GM18870 (cell line): ENCODE results near the gene FNBP1.
"Not testable (repeated sequence)": the region's sequence is repeated elsewhere in the genome, so short reads cannot be mapped to it uniquely, and the experiment has no call there.

Experiments
- ATAC-seq: cut with Tn5 transposase; IDR thresholded peaks from one replicate; pipeline ENCODE4 v1.9.1; 2021; ENCODE audit warnings: moderate library complexity; ENCODE audit not compliant: unreplicated experiment

Gene FNBP1

DNA sequence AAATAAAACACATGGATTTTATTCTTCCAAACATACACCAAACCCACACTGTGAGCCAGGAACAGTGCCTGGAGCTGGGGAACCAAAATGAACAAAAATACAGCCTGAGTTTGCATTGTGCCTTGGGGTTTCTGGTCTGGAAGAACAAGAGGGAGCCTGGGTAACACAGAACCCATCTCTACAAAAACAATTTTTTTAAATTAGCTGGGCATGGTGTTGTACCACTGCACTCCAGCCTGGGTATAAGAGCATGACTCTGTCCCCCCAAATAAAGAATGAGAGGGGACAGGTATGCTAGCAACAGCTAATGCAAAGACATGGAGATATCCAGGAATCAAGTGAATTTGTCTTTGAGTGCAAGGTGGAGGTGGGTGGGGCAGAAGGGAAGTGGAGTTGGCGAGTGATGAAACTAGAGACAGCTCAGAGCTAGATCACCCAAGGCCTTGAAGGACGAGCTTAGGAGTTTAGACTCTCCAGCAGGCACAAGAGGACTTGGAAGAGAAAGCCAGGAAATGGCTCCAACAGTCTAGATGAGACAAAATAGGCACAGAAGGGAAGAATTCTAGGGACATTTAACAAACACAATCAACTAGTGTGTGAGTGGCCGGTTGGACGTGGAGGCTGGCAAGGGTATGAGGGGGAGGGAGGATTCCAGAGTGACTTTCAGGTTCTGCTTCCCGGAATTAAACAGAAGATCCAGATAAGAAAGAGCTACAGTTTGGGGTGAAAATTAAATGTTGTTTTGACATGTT lies 47.4 kb downstream of the FNBP1 start:
- ATAC-seq = no peak

DNA sequence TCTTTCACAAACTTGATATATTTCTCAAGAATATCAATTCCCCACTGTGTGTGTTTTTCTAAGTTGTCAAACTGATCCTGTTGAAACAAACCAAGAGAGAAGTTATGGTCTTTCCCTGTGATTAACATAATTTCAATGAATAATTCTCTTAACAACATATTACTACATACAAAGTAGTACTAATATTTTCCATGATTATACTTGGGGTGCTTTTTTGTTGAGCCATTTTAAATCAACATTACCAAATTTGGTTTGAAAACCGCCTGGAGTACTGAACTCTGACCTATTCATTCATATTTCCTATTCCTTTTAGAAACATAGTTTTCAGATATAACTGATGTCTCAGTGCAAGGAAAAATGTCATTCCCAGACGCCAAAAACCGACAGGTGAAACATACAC lies 48.1 kb downstream of the FNBP1 start:
- ATAC-seq = no peak

DNA sequence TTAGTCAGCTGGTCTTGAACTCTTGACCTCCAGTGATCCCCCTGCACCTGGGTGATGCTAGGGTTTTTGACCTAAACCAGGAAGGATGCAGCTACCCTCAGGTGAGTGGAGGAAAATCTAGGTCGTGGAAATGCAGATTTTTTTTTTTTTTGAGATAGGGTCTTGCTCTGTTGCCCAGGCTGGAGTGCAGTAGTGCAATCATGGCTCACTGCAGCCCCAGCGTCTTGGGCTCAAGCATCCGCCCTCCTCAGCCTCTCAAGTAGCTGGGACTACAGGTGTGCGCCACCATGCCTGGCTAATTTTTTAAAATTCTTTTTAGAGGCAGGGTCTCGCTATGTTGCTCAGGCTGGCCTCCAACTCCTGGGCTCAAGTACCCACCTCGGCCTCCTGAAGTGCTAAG lies 51.9 kb downstream of the FNBP1 start:
- not testable (repeated sequence) for ATAC-seq

DNA sequence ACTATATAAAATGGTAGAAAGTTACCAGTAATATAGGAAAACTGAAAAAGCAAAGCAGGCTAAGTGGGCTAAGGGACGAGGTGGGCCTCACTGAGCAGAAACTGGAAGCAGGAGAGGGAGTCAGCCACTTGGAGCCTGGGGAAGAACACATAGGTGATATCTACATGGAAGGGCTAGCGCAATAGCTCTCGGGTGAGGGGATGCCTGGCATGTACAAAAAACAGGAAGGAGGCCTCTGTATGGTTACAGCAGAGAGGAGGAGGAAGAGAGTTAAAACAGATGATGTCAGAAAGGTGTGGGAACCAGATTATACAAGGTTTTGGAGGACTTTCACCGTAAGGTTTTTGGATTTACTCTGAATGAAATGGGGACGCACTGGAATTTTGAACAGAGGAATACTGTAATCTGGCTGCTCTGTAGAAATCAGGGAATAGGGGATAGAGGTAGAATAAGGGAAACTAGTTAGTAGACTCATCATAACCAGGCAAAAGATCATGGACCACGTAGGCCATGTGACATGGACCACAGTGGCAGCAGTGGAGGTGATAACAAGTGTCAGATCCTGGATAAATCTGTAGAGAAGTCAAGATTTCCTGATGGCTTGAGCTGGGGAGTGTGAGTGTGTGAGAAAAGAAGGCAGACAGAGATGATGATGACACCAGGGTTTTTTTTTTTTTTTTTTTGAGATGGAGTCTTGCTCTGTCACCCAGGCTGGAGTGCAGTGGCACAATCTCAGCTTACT lies 52.5 kb downstream of the FNBP1 start:
- ATAC-seq = no peak

DNA sequence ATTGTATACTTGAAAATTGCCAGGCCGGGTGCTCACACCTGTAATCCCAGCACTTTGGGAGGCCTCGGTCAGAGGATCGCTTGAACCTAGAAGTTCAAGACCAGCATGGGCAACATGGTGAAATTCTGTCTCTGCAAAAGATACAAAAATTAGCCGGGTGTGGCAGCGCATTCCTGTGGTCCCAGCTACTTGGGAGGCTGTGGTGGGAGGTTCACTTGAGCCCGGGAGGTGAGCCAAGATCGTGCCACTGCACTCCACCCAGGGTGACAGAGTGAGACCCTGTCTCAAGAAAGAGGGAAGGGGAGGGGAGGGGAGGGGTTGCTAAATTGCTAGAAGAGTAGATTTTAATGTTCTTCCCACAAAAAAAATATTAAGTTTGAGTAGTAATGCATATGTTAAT lies 53.2 kb downstream of the FNBP1 start:
- no peak for ATAC-seq

DNA sequence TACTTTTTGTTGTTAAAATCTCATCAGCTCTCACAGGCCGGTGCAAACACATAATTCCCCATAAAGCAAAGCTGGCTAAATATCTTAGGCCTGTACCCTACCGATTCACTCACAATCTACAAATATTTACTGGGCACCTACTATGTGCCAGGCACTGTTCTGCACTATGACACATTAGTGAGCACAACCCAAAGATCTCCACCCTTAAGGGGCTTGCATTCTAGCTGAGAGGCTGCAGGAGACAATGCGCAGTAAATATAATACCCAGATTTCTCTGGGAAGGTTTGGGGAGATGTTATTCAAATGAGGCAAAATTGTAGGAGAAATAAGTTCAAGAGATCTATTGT lies 53.7 kb downstream of the FNBP1 start:
- no peak for ATAC-seq

DNA sequence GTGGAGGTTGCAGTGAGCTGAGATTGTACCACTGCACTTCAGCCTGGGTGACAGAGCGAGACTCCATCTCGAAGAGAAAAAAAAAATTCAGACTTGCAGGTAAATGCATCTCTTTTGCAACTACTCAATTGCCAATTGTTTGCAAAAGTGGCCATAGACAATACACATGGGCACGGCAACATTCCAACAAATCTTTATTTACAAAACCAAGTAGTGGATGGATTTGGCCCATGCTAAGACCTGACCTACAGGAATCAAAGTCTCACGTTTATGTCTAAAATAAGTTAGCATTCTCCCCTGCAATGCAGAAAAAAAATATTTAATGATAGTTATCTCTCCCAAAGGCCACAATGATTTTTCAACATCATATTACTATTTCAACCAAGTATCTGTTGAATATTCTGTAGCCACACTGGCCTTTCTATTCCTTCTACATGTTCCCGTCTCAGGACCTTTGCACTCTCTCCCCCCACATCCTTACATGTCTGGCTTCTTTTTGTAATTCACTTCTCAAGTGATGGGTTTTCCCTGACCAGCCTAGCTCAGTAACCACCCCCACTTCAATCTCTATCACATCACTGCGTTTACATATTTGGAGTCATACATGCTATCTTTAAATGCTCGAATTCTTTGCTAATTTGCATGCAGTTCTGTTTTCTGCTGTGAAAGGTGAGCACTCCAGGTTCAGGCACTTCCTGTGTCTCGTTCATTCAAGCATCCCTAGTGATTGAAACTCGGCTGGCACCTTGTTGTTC lies 54.2 kb downstream of the FNBP1 start:
- ATAC-seq = peak; percentile 66

DNA sequence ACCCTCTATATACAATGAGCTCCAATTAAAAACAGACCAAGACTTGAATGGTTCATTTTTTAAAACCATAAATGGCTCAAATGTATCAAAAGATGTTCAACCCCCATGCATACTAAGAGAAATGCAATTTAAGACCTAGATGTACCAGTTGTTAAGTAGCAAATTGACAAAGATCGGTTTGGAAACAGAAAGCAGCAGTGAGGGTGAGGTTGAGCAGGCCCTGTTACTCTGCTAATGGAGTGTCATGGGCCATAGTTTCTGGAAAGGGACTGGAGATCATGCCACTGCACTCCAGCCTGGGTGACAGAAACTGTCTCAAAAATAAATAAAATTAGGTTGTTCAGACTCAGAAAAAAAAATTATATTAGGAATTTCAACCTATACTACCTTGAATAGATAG lies 55.0 kb downstream of the FNBP1 start:
- no peak for ATAC-seq

DNA sequence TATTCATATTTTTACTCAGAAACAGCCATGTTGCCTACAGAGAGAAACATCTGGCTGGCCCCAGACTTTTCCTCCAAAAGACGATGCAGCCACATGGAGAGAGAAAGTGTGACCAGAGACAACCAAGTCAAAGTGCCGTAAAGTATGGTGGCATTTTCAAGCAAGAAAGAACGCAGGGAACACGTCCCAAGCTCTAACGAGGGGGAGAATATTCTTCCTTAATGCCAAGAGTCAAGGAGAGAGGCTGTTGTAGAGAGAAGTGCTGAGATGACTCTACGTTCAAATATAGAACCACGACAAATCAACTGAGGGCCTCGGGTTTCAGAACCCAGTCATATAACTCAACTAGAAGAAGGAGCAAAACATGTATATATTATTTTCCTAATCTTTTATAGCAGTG lies 55.9 kb downstream of the FNBP1 start:
- ATAC-seq = no peak

DNA sequence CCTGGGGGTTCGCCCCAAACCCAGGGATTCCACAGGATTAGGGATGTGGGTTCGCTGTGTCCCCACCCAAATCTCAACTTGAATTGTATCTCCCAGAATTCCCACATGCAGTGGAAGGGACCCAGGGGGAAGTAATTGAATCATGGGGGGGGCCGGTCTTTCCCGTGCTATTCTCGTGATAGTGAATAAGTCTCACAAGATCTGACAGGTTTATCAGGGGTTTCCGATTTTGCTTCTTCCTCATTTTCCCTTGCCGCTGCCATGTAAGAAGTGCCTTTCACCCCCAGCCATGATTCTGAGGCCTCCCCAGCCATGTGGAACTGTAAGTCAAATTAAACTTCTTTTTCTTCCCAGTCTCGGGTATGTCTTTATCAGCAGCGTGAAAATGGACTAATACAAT lies 58.4 kb downstream of the FNBP1 start:
- ATAC-seq = not testable (repeated sequence)

DNA sequence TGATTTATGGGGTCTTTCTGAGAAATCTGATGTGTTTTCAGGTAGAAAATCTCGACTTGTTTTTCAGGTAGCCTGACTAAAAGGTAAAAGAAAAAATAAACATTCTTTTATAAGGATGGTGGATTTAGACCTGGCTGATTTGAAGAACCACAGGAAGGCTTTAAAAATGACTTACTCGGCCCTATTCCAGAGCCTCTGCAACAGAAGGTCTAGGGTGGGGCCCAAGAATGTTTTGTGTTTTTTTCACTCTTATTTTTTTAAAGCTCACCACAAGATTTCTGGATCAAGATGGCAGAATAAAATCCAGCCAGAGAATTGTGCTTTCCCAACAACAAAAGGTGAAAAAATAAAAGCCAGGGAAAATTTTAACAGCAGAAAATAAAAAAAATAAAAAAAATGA lies 59.1 kb downstream of the FNBP1 start:
- ATAC-seq = no peak

DNA sequence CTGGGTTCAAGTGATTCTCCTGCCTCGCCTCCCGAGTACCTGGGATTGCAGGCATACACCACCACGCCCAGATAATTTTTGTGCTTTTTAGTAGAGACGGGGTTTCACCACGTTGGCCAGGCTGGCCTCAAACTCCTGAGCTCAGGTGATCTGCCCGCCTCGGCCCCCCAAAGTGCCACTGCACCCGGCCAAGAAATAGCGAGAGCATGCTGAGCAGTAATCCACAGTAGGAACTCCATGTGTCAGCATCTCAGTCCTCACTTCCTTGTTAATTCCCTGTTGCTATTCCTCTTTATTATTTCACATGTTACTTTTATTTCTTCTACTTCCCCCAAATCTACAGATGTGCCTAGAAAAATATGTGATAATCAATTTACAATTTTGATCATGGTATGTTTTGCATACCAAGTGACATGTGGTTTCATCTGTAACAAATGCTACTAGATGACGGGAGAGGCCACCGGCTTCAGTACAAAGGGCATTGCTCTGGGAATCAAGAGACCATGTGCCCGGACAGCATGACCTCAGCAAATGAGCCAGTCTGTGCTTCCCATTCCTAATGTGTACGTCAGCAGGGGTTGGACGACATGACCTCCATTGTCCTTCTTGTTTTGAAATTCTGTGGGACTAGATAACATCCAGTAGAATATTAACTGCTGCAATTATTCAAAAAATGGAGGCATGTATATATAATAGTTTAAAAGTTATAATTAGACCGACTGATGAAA lies 61.6 kb downstream of the FNBP1 start:
- no peak for ATAC-seq

DNA sequence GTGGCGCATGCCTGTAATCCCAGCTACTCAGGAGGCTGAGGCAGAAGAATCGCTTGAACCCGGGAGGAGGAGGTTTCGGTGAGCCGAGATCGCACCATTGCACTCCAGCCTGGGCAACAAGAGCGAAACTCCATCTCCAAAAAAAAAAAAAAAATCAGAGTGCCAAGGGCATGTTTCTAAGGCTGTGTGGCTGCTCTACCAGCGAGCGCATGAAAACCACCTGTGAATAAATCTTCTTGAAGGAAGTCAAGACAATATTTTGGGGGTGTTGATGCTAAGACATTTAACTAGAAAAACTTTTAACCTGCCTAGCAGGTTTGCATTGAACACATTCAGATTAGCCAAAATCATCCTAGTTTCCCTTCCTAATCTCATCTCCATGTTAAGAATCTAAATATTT lies 62.8 kb downstream of the FNBP1 start:
- not testable (repeated sequence) for ATAC-seq

DNA sequence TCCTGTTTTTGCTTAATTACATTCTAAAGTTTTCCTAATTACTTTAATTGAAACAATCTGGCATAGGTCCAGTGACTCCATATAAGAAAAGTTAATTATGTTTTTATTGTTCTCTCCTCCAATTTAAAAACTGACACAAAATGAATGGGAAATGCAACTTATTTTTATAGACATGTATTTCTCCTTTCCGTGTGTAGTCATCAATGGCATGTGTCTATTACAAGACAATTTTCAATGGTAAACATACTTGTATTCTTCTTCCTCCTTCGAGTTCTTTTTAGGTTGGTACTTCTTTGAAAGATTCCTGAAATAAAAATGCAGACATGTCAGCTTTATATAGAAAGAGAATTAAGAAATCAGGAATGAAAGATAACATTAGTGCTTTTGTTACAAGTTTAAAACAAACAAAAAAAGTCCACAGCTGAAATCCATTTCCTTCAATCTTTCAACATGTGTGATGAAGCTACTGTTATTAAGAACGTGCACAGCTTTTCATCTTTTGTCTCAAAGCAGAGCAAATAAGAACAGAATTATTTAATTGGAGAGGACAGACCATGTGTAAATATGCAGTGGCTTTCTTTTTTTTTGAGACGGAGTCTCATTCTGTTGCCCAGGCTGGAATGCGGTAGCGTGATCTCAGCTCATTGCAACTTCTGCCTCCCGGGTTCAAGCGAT lies 63.8 kb downstream of the FNBP1 start:
- no peak for ATAC-seq

DNA sequence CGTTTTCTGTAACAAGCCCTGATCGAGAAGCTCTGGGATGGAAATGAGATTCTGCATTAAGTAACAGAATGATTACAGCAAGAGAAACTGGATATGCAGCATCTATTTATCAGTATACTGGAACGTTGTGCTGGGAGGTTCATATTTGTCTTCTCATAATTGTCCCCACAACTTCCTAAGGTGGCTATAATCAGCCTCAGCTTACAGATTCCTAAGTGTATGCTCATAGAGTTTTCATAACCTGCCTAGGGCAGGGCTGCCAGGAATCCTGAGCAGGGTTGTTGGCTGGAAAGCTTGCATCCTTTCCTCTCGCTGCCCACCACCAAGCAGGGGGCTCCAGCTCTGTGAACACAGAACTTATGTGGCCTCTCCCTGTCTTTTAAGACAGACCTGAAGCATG lies 70.2 kb downstream of the FNBP1 start:
- ATAC-seq = no peak

DNA sequence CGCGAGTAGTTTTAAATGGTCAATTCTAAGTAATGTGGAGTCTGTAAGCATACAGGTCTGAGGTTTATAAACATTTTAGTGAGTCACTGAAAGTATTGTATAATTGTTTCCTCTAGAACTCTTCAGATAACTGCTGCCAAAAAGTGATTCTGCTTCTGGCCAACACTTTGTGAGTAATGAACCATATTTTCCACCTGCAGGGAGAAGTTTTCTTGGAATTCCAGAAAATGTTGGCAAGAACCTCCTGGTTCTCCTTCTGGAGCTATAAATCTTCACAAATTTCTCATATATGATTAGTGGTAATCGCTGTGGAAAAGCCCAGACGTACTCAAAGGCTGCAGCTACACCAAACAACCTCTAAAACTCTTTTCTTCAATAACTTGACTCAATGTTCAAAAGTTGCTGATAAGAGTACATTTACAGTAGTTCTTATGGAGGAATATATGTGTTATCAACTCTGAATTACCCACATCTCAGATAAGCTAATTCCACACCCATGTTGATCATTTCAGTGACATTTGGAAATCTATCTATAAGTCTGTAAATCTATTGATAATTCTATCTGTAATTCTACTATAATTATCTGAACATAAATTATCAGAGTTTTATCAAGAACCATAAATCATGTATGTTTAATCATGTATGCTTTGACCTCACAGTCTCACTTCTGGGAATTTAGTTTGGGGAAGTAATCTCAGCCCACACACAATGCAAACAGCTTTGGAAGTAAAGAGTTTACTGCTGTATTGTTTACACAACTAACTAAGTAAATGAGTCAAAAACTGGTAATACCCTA lies 74.1 kb downstream of the FNBP1 start:
- no peak for ATAC-seq

DNA sequence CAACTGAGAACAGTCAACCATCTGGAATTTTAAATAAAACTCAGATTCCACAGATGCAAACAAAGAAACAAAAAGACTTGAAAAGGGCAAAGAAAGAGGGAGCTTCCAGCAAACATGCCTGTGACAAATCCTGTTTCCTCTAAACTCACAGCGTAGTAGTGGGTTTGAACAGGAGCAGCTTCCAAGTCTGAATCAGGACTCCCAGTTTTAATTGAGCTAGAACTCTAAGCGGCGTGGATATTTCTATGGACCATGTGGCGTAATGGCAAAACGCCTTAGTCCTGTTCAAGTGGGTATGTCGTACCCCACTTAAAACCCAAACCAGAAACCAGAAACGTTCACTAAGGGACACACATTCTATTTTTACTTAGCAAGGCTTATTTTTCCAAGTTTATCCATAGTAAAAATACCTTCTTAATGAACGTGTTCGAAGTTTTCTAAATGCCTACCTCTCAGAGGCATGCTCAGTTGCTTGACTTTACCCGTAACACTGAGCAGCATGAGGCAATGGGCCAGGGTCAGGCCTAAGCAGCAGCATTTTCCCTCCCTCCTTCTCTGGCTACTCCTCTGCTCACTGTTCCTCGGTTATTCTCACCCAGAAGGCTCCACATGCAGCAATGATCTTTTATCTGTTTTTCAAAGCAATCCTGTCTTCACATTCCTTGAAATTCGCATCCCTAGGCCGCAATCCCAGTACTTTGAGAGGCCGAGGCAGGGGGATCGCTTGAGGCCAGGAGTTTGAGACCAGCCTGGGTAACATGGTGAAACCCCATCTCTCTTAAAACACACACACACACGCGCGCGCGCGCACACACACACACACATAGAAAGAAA lies 77.9 kb downstream of the FNBP1 start:
- no peak for ATAC-seq

DNA sequence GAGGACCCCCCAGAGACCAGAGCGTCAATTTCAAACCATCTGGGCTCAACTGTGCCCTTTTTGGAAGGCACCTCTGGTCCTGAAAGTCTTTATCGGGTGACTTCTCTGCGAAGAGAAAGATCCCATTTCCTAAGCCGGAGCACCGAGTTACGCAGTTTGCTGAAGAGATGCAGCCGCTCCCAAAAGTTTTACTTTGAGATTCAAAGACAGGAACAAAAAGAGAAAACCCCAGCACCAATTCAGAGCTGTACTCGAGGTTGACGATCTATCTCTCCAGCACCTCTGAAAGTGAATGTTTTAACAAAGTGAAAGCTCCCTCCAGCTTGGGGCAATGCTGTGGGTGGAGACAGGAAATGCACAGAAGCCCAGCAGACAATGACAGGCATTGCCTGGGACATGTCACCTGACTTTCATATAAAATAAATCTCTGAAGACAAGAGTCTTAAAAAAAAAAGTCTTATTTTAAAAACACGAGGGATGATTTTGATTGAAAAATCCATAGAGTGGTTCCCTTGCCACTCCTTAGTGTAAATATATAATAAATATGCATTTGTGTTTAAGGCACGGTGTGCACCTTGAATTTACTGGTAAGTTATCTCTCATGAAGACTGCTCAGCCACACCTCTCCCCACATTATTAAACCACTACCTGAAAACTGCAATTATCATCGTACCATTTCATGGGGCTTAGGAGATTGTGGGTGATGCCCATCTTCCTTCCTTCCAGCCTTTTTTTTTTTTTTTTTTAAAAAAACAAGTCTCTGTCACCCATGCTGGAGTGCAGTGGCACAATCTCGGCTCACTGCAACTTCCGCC lies 79.9 kb downstream of the FNBP1 start:
- ATAC-seq = no peak
